Keratinocyte (primary cell): ENCODE measurements around the gene MPV17L. TPM values are rescaled to one million over a fixed set of nuclear protein-coding genes. Genes with fewer than 3 reads are reported as not detected.
A peak's percentile ranks its signal among the peaks of the same experiment; 100 is the strongest.

Source experiments
- DNase-seq: peaks from one replicate; pipeline ENCODE4 v3.0.0-alpha.2; 2011; ENCODE audit warnings: low read depth, missing footprints, low spot score
- FAIRE-seq: peaks from 2 replicates; lab custom pipeline; 2011; peaks lifted over from hg19 to GRCh38; lab: Jason Lieb, UNC
- H2AFZ ChIP-seq: 2 replicates; pipeline ENCODE4 v1.6.0; 2012; ENCODE audit warnings: low read length, control low read depth, inconsistent platforms; ENCODE audit not compliant: control insufficient read depth
- H3K27ac ChIP-seq: 2 replicates; pipeline ENCODE4 v1.5.1; 2011; ENCODE audit warnings: low read length; ENCODE audit not compliant: control insufficient read depth, insufficient read depth
- H3K27me3 ChIP-seq: 3 replicates; pipeline ENCODE4 v1.6.0; 2011; ENCODE audit warnings: low read length; ENCODE audit not compliant: control insufficient read depth, insufficient read depth; ENCODE audit errors: extremely low read depth
- H3K36me3 ChIP-seq, 2 experiments: 2 replicates in 1 of 2; 3 replicates in 1 of 2; pipeline ENCODE4 v1.5.1; 2011; ENCODE audit warnings: low read length in 2 of 2, mild to moderate bottlenecking in 1 of 2; ENCODE audit not compliant: control insufficient read depth in 2 of 2, insufficient read depth in 2 of 2; ENCODE audit errors: extremely low read depth in 1 of 2
- H3K4me1 ChIP-seq: 3 replicates; pipeline ENCODE4 v1.5.1; 2011; ENCODE audit warnings: low read length; ENCODE audit not compliant: control insufficient read depth, insufficient read depth; ENCODE audit errors: extremely low read depth
- H3K4me2 ChIP-seq: 3 replicates; pipeline ENCODE4 v1.6.0; 2011; ENCODE audit warnings: low read depth, low read length; ENCODE audit not compliant: control insufficient read depth, insufficient read depth; ENCODE audit errors: extremely low read depth
- H3K4me3 ChIP-seq, 3 experiments: fragments of 200-600 bp in 1 of 3; sonication (generic) in 1 of 3; 2 replicates in 2 of 3; 3 replicates in 1 of 3; pipeline ENCODE4 v1.5.1; 2011 to 2016; ENCODE audit warnings: low read length in 3 of 3, mild to moderate bottlenecking in 3 of 3, control low read depth in 2 of 3, inconsistent platforms in 1 of 3, low read depth in 1 of 3, mixed read lengths in 1 of 3, mixed run types in 1 of 3, moderate library complexity in 1 of 3; ENCODE audit not compliant: control insufficient read depth in 2 of 3, insufficient read depth in 2 of 3; ENCODE audit errors: extremely low read depth in 1 of 3
- H3K79me2 ChIP-seq: 2 replicates; pipeline ENCODE4 v1.6.0; 2012; ENCODE audit warnings: low read length; ENCODE audit not compliant: control insufficient read depth, insufficient read depth
- H3K9ac ChIP-seq: 3 replicates; pipeline ENCODE4 v1.6.0; 2011; ENCODE audit warnings: low read length; ENCODE audit not compliant: control insufficient read depth, insufficient read depth; ENCODE audit errors: extremely low read depth
- H3K9me1 ChIP-seq: 3 replicates; pipeline ENCODE4 v1.6.0; 2011; ENCODE audit warnings: low read length; ENCODE audit not compliant: control insufficient read depth, insufficient read depth; ENCODE audit errors: extremely low read depth
- H3K9me3 ChIP-seq: 2 replicates; pipeline ENCODE4 v1.5.1; 2012; ENCODE audit warnings: low read depth, low read length; ENCODE audit not compliant: control insufficient read depth
- H4K20me1 ChIP-seq: 3 replicates; pipeline ENCODE4 v1.6.0; 2011; ENCODE audit warnings: low read length; ENCODE audit not compliant: control insufficient read depth, insufficient read depth; ENCODE audit errors: extremely low read depth
- CTCF ChIP-seq, 3 experiments: IDR thresholded peaks in 1 of 3; conservative IDR thresholded peaks in 1 of 3; optimal IDR thresholded peaks in 1 of 3; 2 replicates in 2 of 3; 3 replicates in 1 of 3; pipeline versions ENCODE3 to v1.5.1; 2011; ENCODE audit warnings: low read length in 3 of 3, mild to moderate bottlenecking in 3 of 3, moderate library complexity in 2 of 3, control low read depth in 1 of 3, inconsistent platforms in 1 of 3; ENCODE audit not compliant: insufficient read depth in 2 of 3; ENCODE audit errors: extremely low read depth in 1 of 3
- EZH2 ChIP-seq: IDR thresholded peaks from one replicate; pipeline ENCODE4 v1.6.1; 2012; ENCODE audit warnings: inconsistent platforms, mild to moderate bottlenecking, low read length, moderate library complexity
- dilution Hi-C: fragments of 300-500 bp; cut with MboI; formaldehyde crosslinking; loops from one replicate; pipeline ENCODE4 v1.7.0; 2020; ENCODE audit warnings: low sequenced_read_pairs; ENCODE audit not compliant: extremely low pct_ligation_motif_present
- polyA plus RNA-seq, 5 experiments: library from polyadenylated mRNA; depleted of rRNA in 3 of 5; stranded (reverse) in 3 of 5; stranded (forward) in 1 of 5; unstranded in 1 of 5; fragments of >200 nt; gene quantifications; 1 replicate in 1 of 5; 2 replicates in 3 of 5; 3 replicates in 1 of 5; pipeline versions ENCODE4 v1.2.1 to v1.2.3, GENCODE V29; 2011 to 2012; ENCODE audit warnings: missing spikeins in 2 of 5, low read depth in 1 of 5, low replicate concordance in 1 of 5

Gene MPV17L
- polyA plus RNA-seq, 1 donor (not counting 4 experiments of a cell fraction or from before 2014, with no cell fraction given): 0.39 TPM

- FAIRE-seq (no peak), DNase-seq (no peak)
- H3K9me3 ChIP-seq: no peaks in the 10 kb centered on the region
- no peaks in the 10 kb centered on the region for H3K9me1 ChIP-seq
- no peak overlapping the region for H3K27ac ChIP-seq
- H3K79me2 ChIP-seq: no peaks in the 10 kb centered on the region
- H3K4me2 ChIP-seq: no peak overlapping the region
- no peaks in the 10 kb centered on the region for H3K36me3 ChIP-seq
- H4K20me1 ChIP-seq: no peaks in the 10 kb centered on the region
- H3K4me3 ChIP-seq: peak overlapping the region; percentile 63 to 83 (median 79)
- peaks cover 12% of the 10 kb centered on the region for H3K27me3 ChIP-seq
- dilution Hi-C loops: no loop called here
- TF ChIP-seq EZH2 (no peak), CTCF (optimal IDR thresholded peaks at IDR 0.05 in 1 of 3, IDR thresholded peaks at IDR 0.05 in 1 of 3, conservative IDR thresholded peaks at IDR 0.05 in 1 of 3; ENCODE audit: extremely low read depth in 1 of 3, insufficient read depth in 2 of 3, low read length in 3 of 3) (no peak)
- H3K9ac ChIP-seq: no peak overlapping the region
- H3K4me1 ChIP-seq: peaks cover 10% of the 10 kb centered on the region
- H2AFZ ChIP-seq: no peak overlapping the region
Measured at GRCh38 chr16:15434079-15434424, 38.5 kb downstream of the MPV17L start.

GRCh38 chr16:15434425-15435215 is 39.1 kb downstream of the MPV17L start, which contains the start of gene BMERB1:
Gene BMERB1, plus strand, starts transcription at chr16:15434588. Its CDS starts 66 bp downstream, at chr16:15434654.
- H2AFZ ChIP-seq: peak within 1 kb of the TSS; percentile 90
- H3K9me3 ChIP-seq: no peaks in the 10 kb centered on the region
- TF ChIP-seq CTCF (optimal IDR thresholded peaks at IDR 0.05 in 1 of 3, IDR thresholded peaks at IDR 0.05 in 1 of 3, conservative IDR thresholded peaks at IDR 0.05 in 1 of 3; ENCODE audit: extremely low read depth in 1 of 3, insufficient read depth in 2 of 3, low read length in 3 of 3) (no peak), EZH2 (no peak)
- H3K4me3 ChIP-seq: peak within 1 kb of the TSS; percentile 63 to 83 (median 79)
- no peak within 1 kb of the TSS for H3K27ac ChIP-seq
- peaks cover 12% of the 10 kb centered on the region for H3K27me3 ChIP-seq
- no peaks in the 10 kb centered on the region for H3K79me2 ChIP-seq
- dilution Hi-C loops: no loop called here
- peak within 1 kb of the TSS; percentile 87 for H3K4me2 ChIP-seq
- peaks cover 10% of the 10 kb centered on the region for H3K4me1 ChIP-seq
- FAIRE-seq (no peak), DNase-seq (no peak)
- H3K36me3 ChIP-seq: no peaks in the 10 kb centered on the region
- no peaks in the 10 kb centered on the region for H4K20me1 ChIP-seq
- H3K9me1 ChIP-seq: no peaks in the 10 kb centered on the region
- H3K9ac ChIP-seq: peak within 1 kb of the TSS; percentile 37
